B cell (primary cell): ENCODE results near the gene ITFG1. TPM values are rescaled to one million over a fixed set of nuclear protein-coding genes. Genes with fewer than 3 reads are reported as not detected.

Experiments
- ATAC-seq: fragments of 200-7000 bp; cut with Tn5 transposase; one replicate; pipeline ENCODE4 v1.10.0; 2021; ENCODE audit warnings: low read depth, mild to moderate bottlenecking, moderate number of reproducible peaks, moderate library complexity
- CTCF ChIA-PET: fragments of 350-600 bp; sonication (Branson Sonifier 250); formaldehyde crosslinking; loops from one replicate; lab custom pipeline; 2021; ENCODE audit warnings: antibody characterized with exemption, inconsistent platforms; lab: Charles Lee
- POLR2A ChIA-PET: fragments of 350-600 bp; sonication (Branson Sonifier 250); formaldehyde crosslinking; loops from one replicate; lab custom pipeline; 2021; ENCODE audit warnings: antibody characterized with exemption; lab: Charles Lee
- DNase-seq: peaks from one replicate; pipeline ENCODE4 v3.0.0; 2013
- H2AFZ ChIP-seq: 2 replicates; pipeline ENCODE4 v1.6.1; 2012; ENCODE audit warnings: mild to moderate bottlenecking, low read depth, low read length; ENCODE audit not compliant: insufficient read depth, poor library complexity, severe bottlenecking
- H3K27ac ChIP-seq, 2 donors: 1 replicate in 1 of 2; 2 replicates in 1 of 2; pipeline ENCODE4 v1.5.1; 2012 to 2013; ENCODE audit warnings: low read length in 2 of 2, mild to moderate bottlenecking in 2 of 2, moderate library complexity in 1 of 2
- H3K27me3 ChIP-seq, 4 experiments: fragments of 200-600 bp in 1 of 4; sonication (generic) in 1 of 4; replicated peaks in 1 of 4; 1 replicate in 2 of 4; 2 replicates in 2 of 4; pipeline versions ENCODE4 v1.6.1 to v1.7.0; 2013 to 2016; ENCODE audit warnings: low read length in 3 of 4, mild to moderate bottlenecking in 2 of 4, mixed read lengths in 1 of 4, moderate library complexity in 1 of 4; ENCODE audit not compliant: insufficient read depth in 4 of 4, control insufficient read depth in 3 of 4; ENCODE audit errors: control extremely low read depth in 1 of 4
- H3K36me3 ChIP-seq, 2 experiments: replicated peaks in 1 of 2; 1 replicate in 1 of 2; 2 replicates in 1 of 2; pipeline versions ENCODE4 v1.6.1 to v1.7.1; 2013; ENCODE audit warnings: low read length in 1 of 2; ENCODE audit not compliant: insufficient read depth in 2 of 2, control insufficient read depth in 1 of 2; ENCODE audit errors: control extremely low read depth in 1 of 2, extremely low read depth in 1 of 2
- H3K4me1 ChIP-seq, 2 donors: fragments of 200-600 bp in 1 of 2; sonication (generic) in 1 of 2; 1 replicate in 1 of 2; 2 replicates in 1 of 2; pipeline versions ENCODE4 v1.5.1 to v1.6.1; 2013 to 2017; ENCODE audit warnings: low read length in 2 of 2; ENCODE audit not compliant: control insufficient read depth in 2 of 2, insufficient read depth in 2 of 2
- H3K4me2 ChIP-seq: replicated peaks from 2 replicates; pipeline ENCODE3; 2012; ENCODE audit warnings: mild to moderate bottlenecking, low read depth, low read length; ENCODE audit not compliant: poor library complexity, severe bottlenecking
- H3K4me3 ChIP-seq, 5 experiments: fragments of 200-600 bp in 1 of 5; sonication (generic) in 1 of 5; 1 replicate in 3 of 5; 2 replicates in 2 of 5; pipeline versions ENCODE4 v1.5.1 to v1.7.0; 2011 to 2016; ENCODE audit warnings: low read length in 4 of 5, mild to moderate bottlenecking in 4 of 5, low read depth in 2 of 5, control low read depth in 1 of 5, moderate library complexity in 1 of 5; ENCODE audit not compliant: insufficient read depth in 1 of 5; ENCODE audit errors: control extremely low read depth in 1 of 5, extremely low read depth in 1 of 5
- H3K79me2 ChIP-seq: fragments of 200-600 bp; sonication (generic); one replicate; pipeline ENCODE4 v1.6.0; 2016; ENCODE audit warnings: low read length; ENCODE audit not compliant: control insufficient read depth, insufficient read depth
- H3K9ac ChIP-seq: fragments of 200-600 bp; sonication (generic); 2 replicates; pipeline ENCODE4 v1.6.1; 2017; ENCODE audit warnings: mild to moderate bottlenecking, low read length, moderate library complexity
- H3K9me3 ChIP-seq, 3 donors: one replicate each; pipeline versions ENCODE4 v1.6.1 to v1.7.1; 2013; ENCODE audit warnings: low read length in 2 of 3; ENCODE audit not compliant: control insufficient read depth in 2 of 3, insufficient read depth in 1 of 3; ENCODE audit errors: control extremely low read depth in 1 of 3
- H4K20me1 ChIP-seq: 2 replicates; pipeline ENCODE4 v1.6.0; 2012; ENCODE audit warnings: mild to moderate bottlenecking, low read length; ENCODE audit not compliant: insufficient read depth, control insufficient read depth, poor library complexity, severe bottlenecking
- H3K27ac Mint-ChIP-seq: one replicate; pipeline ENCODE4 v1.8.0; 2021; ENCODE audit warnings: mixed read lengths
- H3K27me3 Mint-ChIP-seq: one replicate; pipeline ENCODE4 v1.8.0; 2021; ENCODE audit warnings: mixed read lengths
- H3K4me1 Mint-ChIP-seq: one replicate; pipeline ENCODE4 v1.8.0; 2021; ENCODE audit warnings: mixed read lengths
- H3K4me3 Mint-ChIP-seq: one replicate; pipeline ENCODE4 v1.8.0; 2021; ENCODE audit warnings: mixed read lengths
- H3K9me3 Mint-ChIP-seq: one replicate; pipeline ENCODE4 v1.8.0; 2022; ENCODE audit warnings: mixed read lengths; ENCODE audit not compliant: insufficient read depth
- EZH2 ChIP-seq: IDR thresholded peaks from 2 replicates; pipeline ENCODE4 v1.6.1; 2012; ENCODE audit warnings: borderline replicate concordance, low read depth, mild to moderate bottlenecking, moderate library complexity, low read length; ENCODE audit not compliant: insufficient read depth, poor library complexity, severe bottlenecking
- WGBS: methylation state at CpG from one replicate; pipeline ENCODE4 v1.1.5; 2013; ENCODE audit warnings: missing lambda C conversion rate; ENCODE audit not compliant: insufficient coverage; 5-methylcytosine and 5-hydroxymethylcytosine counted together
- intact Hi-C: fragments of 100-400 bp; cut with micrococcal nuclease; formaldehyde crosslinking; loops from one replicate; pipeline ENCODE4 v1.10.0; 2022
- polyA plus RNA-seq: library from polyadenylated mRNA; depleted of rRNA; stranded (reverse); fragments of >200 nt; gene quantifications from 2 replicates; pipeline ENCODE4 v1.2.3, GENCODE V29; 2012
- total RNA-seq, 2 donors: library from RNA; stranded (reverse); fragments of 120-200 nt in 1 of 2; gene quantifications; 1 replicate in 1 of 2; 2 replicates in 1 of 2; pipeline versions ENCODE4 v1.2.3 to v1.2.4, GENCODE V29; 2013 to 2022
- TF ChIP-seq, protein P1 (sequence below): fragments of 200-600 bp; IDR thresholded peaks from one replicate; pipeline ENCODE4 v1.8.0; 2022; ENCODE audit warnings: antibody characterized with exemption, mild to moderate bottlenecking

The ITFG1 gene
- total and polyA plus RNA-seq, 2 donors (not counting 1 experiment from before 2014, with no cell fraction given): 9.7 to 40.4 TPM

DNA sequence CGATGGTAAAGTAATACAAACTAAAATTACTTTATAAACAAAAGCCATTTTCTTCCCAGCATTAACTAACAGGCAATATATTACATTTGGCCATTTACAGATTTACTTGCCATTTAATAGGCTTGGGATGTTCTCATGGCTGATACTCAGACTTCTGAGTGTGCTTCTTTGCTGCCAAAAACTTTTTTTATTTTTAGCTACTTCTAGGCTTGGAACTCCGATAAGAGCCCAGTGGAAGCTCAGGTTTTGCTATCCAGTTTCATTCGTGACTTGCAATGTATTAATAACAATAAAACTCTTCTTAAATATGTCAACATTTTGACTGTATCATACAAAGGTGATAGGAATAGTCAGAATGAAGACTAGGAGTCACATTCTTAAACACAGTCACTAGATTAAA, 152.3 kb downstream of the ITFG1 start:
- Histone ChIP-seq H3K27me3 (no peaks in the 10 kb centered on the region), H3K79me2 (no peaks in the 10 kb centered on the region), H3K4me1 (peaks cover 4 to 16% of the 10 kb centered on the region in 2 donors), H4K20me1 (no peaks in the 10 kb centered on the region), H3K36me3 (peaks cover 3 to 13% of the 10 kb centered on the region in 2 experiments), H3K9ac (no peak overlapping the region), H2AFZ (no peak overlapping the region), H3K4me3 (no peak overlapping the region), H3K27ac (no peak overlapping the region), H3K4me2 (no peak overlapping the region), H3K9me3 (no peaks in the 10 kb centered on the region)
- ChIA-PET CTCF (no interaction called here), POLR2A (no interaction called here)
- no peaks in the 10 kb centered on the region for H3K9me3 Mint-ChIP-seq
- H3K27ac Mint-ChIP-seq: no peak overlapping the region
- no peaks in the 10 kb centered on the region for H3K27me3 Mint-ChIP-seq
- DNase-seq (no peak), ATAC-seq (no peak)
- intact Hi-C loops: no loop called here
- no peak for TF ChIP-seq EZH2
- TF ChIP-seq, protein P1, sequence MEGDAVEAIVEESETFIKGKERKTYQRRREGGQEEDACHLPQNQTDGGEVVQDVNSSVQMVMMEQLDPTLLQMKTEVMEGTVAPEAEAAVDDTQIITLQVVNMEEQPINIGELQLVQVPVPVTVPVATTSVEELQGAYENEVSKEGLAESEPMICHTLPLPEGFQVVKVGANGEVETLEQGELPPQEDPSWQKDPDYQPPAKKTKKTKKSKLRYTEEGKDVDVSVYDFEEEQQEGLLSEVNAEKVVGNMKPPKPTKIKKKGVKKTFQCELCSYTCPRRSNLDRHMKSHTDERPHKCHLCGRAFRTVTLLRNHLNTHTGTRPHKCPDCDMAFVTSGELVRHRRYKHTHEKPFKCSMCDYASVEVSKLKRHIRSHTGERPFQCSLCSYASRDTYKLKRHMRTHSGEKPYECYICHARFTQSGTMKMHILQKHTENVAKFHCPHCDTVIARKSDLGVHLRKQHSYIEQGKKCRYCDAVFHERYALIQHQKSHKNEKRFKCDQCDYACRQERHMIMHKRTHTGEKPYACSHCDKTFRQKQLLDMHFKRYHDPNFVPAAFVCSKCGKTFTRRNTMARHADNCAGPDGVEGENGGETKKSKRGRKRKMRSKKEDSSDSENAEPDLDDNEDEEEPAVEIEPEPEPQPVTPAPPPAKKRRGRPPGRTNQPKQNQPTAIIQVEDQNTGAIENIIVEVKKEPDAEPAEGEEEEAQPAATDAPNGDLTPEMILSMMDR: no peak
- peaks cover 13% of the 10 kb centered on the region for H3K4me1 Mint-ChIP-seq
- no CpG with 5 or more reads among the region's 3 CpGs for WGBS
- H3K4me3 Mint-ChIP-seq: no peak overlapping the region

DNA sequence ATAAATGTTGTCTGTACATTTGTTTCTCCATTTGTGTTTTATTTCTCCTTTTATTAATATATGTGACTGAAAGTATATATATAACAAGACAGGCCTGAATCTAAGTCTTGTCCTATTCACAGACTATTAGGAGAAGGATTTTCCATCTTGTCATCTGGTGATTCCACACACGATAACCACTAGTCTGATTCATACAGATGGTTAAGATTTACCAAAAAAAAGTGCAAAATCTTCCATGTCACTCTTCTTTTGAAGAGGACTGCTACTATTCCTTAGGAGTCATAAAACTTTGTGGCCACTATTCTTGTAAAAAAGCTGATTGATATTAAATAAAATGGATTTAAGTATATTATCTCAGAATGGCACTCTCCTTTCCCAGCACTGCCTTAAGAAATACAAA, 156.3 kb downstream of the ITFG1 start:
- H3K4me3 Mint-ChIP-seq: no peak overlapping the region
- ATAC-seq (no peak), DNase-seq (no peak)
- H3K4me2 ChIP-seq: no peak overlapping the region
- H3K27me3 Mint-ChIP-seq: no peaks in the 10 kb centered on the region
- H3K4me1 Mint-ChIP-seq: no peaks in the 10 kb centered on the region
- ChIA-PET CTCF (no interaction called here), POLR2A (no interaction called here)
- no peak overlapping the region for H3K27ac ChIP-seq
- H3K4me1 ChIP-seq: no peaks in the 10 kb centered on the region
- WGBS: no CpG with 5 or more reads among the region's 1 CpG
- TF ChIP-seq EZH2: no peak
- TF ChIP-seq, protein P1: no peak
- H3K4me3 ChIP-seq: no peak overlapping the region
- no peak overlapping the region for H3K27ac Mint-ChIP-seq
- H3K79me2 ChIP-seq: no peaks in the 10 kb centered on the region
- H2AFZ ChIP-seq: no peak overlapping the region
- H3K9ac ChIP-seq: no peak overlapping the region
- no peaks in the 10 kb centered on the region for H4K20me1 ChIP-seq
- H3K9me3 ChIP-seq: peaks cover 0 to 1% (median 0%) of the 10 kb centered on the region in 3 donors
- peaks cover 9 to 24% of the 10 kb centered on the region in 2 experiments for H3K36me3 ChIP-seq
- H3K9me3 Mint-ChIP-seq: no peaks in the 10 kb centered on the region
- no peaks in the 10 kb centered on the region for H3K27me3 ChIP-seq
- intact Hi-C loops: no loop called here
